Frontal cortex (tissue), 4 donors: ENCODE results near the gene TECTA. TPM values are rescaled to one million over a fixed set of nuclear protein-coding genes. Genes with fewer than 3 reads are reported as not detected.
"Not testable (repeated sequence)": the region's sequence is repeated elsewhere in the genome, so short reads cannot be mapped to it uniquely, and the experiment has no call there.

Experiments
- DNase-seq, 2 donors: peaks; one replicate each; pipeline ENCODE4 v3.0.0; 2012; ENCODE audit warnings: low spot score in 2 of 2
- FAIRE-seq: peaks from 2 replicates; lab custom pipeline; 2012; peaks lifted over from hg19 to GRCh38; lab: Jason Lieb, UNC
- total RNA-seq: library from RNA; depleted of rRNA; stranded (reverse); fragments of >200 nt; gene quantifications from one replicate; pipeline ENCODE4 v1.2.3, GENCODE V29; 2014
- donor health status: control.
- donor health status: control.
- donor health status: control.

TECTA gene
- total RNA-seq, 1 donor from 2014 or later = 2.0 TPM

DNA sequence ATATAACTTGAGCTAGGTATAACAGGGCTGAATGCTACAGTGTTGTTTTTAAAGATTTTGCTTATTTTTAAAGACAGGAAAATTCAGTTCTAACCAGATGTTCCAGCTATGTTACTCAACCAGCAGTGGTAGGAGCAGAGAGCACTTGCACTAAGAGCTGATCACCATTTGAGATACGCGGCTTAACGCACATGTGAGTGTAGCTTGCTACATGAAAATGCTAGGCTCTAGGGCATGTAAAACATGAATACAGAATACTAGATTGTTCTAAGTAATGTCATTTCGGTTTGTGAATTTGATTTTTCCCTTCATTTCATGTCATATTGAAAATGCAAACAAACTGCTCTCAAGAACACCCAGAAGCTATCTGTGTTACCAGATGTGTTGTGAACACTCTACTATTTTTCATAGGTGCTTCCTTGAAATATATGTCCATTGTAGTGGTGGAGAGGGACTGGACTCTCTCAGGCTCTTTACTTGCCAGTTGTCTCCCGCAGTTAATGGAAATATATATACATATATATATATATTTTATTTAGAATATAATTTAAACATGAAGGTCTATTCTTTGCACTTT, 10.8 kb upstream of the TECTA start:
- FAIRE-seq = no peak

DNA sequence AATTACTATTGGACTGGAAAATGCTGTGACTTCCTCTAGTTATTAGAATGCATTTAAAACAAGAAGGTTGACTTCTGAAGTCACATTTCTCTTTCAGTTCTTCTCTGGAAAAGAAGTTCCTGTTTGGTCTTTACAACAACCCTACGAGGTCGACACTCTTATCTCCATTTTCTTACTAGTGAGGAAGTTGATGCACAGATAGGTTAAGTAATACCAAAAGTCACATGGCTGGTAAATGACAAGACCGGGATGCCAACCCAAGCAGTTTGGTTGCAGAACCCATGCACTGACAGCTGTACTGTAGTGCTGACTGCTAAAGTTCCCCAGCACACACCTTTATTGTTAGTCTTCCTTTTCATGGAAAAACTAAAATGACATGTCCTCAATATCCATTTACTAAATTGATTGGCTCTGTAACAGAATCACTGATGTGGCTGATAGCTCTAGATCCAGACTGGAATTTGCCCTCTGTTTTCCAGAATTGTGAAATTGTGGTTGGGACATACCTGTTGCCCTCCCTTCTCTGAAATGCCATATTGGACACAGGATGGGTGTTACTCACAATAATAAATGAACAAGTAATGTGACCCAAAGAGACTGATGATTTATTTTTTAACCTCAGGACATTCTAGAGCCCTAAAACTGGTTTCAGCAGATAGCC, 9.4 kb upstream of the TECTA start:
- DNase-seq (no peak), FAIRE-seq (no peak)

More for the DNA sequence above, 10.8 kb upstream of the TECTA start:
- no peak for DNase-seq

DNA sequence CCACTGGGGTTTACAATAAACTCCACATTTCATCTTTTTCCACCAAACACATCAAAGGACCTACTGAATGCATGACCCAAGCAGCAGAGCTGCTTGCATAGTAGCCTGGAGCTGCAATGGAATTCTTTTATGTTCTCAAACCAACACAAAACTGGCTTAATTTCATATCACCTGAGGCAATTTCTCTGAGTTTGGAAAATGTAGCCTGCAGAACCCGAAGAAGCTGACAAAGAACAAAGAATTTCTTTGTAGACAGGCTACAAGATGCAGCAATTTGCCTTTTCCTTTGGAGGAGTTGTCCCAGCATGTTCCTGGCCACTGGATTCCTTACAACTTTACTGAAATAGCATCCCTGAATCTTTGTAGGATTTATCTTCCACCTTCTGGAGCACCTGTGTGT, 5.5 kb upstream of the TECTA start:
- FAIRE-seq (no peak), DNase-seq (no peak)

GRCh38 chr11:121099364-121099763, 1.7 kb upstream of the TECTA start:
- FAIRE-seq (no peak), DNase-seq (no peak)

GRCh38 chr11:121099885-121100284, 1.2 kb upstream of the TECTA start:
- DNase-seq (no peak), FAIRE-seq (no peak)

DNA sequence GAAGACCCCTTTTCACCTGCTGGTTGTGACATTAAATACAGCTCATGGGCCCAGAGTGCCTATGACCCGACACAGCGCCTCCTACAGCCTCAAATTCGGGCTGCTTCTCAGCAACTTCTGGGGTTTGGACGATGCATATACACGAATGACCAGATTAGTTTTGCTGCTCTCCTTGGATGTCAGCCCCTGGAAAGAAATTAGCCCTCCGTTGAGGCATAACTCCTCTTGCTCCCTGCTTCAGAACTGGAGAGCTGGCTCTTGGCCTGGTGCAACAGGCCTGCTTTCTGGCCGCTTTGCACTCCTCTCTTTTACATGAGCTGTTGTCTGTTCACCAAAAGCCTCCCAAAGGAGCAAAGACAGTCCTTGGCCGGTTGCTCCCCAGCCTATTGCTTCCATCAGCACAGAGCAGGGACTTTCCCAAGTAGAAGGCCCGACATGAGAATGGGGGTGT, 3.3 kb downstream of the TECTA start:
- DNase-seq (no peak), FAIRE-seq (no peak)

GRCh38 chr11:121105063-121105480, 4.0 kb downstream of the TECTA start:
- DNase-seq = no peak
- no peak for FAIRE-seq

GRCh38 chr11:121105481-121106195, 4.6 kb downstream of the TECTA start:
- no peak for FAIRE-seq

GRCh38 chr11:121106812-121107211, 5.8 kb downstream of the TECTA start:
- no peak for DNase-seq
- FAIRE-seq = no peak

More at GRCh38 chr11:121105481-121106195, 4.6 kb downstream of the TECTA start:
- no peak for DNase-seq

GRCh38 chr11:121108413-121108812, 7.4 kb downstream of the TECTA start:
- DNase-seq = no peak
- no peak for FAIRE-seq

GRCh38 chr11:121109471-121109870, 8.4 kb downstream of the TECTA start:
- DNase-seq = no peak
- no peak for FAIRE-seq

DNA sequence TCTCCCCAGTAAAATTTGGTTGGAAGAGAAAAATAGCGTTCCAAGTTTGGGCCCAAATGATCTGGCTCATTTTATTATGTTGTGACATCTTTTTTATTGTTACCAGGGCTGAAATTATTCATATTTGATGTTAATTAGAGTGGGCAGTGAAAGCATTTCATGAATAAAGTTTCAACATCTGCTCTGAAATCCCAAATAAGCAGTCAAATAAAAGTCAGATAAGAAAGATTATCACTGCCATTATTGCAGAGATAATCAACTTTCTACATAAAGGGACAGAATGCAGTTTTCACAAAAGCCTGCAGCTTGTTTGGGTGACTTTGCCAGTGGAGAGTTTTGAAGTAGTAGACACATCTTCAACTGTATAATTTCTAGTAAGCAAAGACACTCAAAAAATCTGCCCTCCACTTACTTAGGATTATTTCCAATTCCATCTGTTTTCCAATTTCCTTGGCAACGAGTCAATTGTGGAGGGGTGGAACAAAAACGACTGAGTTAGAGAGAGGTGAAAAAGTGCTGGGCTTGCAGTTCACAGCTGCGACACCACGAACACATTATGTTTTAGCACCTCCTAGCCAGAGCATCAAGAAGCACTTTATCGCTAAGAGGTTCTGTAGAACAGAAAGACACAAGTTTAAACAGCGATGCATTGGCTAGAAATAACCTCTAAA, 9.0 kb downstream of the TECTA start:
- no peak for FAIRE-seq
- no peak for DNase-seq

- no peak for FAIRE-seq
Observed at GRCh38 chr11:121110871-121111724, 10.1 kb downstream of the TECTA start.

DNA sequence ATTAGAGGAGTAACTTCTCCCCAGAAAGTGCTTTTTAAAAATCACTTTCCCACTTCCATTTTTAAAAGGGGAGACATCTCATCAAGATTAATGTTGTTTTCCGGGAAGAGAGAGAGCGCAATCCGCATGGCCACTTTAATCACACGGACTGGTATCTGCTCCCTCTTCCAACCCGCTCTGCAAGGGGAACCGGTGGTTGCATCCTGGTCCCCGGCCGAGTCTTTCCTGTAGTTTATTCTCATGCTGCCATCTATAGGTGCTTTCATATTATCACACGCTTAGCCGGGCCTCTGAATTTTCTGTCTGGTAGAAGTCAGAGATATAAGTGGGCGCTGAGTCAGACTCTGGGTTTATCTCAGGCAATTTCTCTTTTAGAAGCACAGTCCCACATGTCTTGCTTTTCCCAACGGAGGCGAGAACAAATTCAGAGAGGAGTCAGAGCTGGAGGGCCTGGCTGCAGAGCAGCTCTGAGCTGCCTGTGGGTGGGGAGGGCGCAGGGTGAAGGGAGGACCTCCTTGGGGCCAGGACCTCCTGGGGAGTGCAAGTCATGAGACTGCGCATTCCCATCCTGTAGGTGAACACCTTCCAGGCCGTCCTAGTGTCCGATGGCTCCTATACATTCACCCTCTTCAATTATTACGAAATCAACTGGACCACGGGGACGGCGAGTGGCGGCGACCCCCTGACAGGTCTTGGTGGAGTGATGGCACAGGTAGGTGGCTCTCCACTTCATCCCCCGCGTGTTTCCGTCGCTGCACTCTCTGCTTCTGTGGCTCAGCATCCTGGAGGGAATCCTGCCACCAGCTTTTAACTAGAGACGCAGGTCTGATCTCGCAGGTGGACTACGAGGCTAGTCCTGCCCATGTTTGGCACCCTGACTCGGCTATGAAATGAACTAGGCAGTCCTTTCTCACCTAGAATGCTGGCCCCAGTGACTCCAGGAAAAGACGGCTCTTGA, 11.7 kb downstream of the TECTA start:
- FAIRE-seq (no peak), DNase-seq (peak; percentile 34 to 68)

More at GRCh38 chr11:121110871-121111724, 10.1 kb downstream of the TECTA start:
- DNase-seq = no peak

DNA sequence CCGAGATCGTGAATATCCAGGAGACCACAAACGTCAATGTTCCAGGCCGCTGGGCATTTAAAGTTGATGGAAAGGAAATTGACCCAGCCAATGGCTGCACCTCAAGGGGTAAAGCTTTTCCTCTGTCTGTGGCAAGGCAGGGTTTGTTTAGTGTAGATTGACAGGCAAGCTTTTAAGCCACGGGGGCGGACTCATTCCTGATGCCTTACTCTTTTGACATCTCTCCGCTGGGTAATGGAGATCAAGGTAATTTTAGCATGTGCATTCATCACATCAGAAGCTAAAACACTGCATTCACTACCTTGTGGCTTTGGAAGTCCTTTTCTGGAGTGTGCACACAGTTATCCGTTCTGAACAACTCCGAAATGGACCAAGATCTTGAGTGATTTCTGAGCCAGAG, 12.6 kb downstream of the TECTA start:
- FAIRE-seq = no peak

DNA sequence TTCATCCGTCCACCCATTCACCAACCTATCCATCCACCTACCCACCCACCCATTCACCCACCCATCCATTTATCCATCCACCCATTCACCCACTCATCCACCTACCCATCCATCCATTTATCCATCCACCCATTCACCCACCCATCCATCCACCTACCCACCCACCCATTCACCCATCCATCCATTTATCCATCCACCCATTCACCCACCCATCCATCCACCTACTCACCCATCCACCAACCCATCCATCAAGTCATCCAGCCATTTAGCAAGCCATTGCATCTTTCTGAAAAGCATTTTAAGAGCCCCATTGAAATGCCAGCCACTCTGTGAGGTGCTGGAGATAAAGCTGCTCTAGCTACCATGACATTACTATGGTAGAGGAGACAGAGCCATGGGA, 14.0 kb downstream of the TECTA start:
- not testable (repeated sequence) for FAIRE-seq, DNase-seq

More for the DNA sequence above, 12.6 kb downstream of the TECTA start:
- DNase-seq = no peak

DNA sequence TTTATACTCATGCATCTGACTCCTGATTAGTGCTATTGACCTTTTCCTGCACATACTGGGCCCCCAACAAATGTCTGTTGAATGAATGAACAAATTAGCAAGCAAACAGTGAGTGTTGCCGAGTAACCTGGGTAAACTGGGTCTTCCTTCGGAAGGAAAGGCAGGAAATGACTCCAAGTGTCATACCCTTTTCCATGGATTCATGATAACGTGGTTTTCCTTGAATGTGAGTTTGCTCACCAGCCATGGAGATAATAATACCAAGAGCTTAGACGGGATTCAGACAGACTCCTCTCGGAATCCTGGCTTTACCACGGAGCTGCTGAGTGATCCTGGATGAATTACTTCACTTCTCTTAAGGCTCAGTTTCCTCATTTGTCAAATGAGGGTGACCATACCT, 16.7 kb downstream of the TECTA start:
- DNase-seq (no peak), FAIRE-seq (no peak)

DNA sequence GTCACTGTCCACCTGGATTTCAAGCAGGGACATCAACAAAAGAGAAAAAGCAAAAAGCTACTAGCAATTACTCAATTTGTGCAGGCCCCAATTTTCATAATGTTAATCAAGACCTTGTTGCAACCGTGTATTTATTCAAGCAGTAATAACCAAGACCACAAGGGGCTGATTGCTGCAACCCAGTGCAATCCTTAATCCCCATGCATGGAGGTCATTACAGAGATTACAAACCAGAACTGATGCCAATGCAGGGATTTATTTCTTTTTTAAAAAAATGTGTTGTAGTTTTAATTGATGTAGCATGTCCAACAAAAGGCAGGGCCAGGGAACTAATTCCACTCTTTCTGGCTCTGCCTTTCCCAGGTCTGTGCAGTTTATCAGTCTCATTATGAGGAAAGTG, 18.4 kb downstream of the TECTA start:
- DNase-seq (no peak), FAIRE-seq (no peak)
